ENCODE results near the gene COMMD4.

GRCh38 chr15:75342221-75342620, 6.4 kb downstream of the COMMD4 start:
- TF ChIP-seq CTCF (conservative IDR thresholded peaks at IDR 0.05; ENCODE audit: low read length) = no peak
- no peak for TF ChIP-seq EZH2phosphoT487 (IDR thresholded peaks at IDR 0.05; ENCODE audit: borderline replicate concordance, low read depth, low read length)

Data from OCI-LY7 (cell line).